ENCODE data around the gene CHRNA4.

Gene CHRNA4

GRCh38 chr20:63376283-63377250 lies 15.4 kb upstream of the CHRNA4 start:
- no peak for TF ChIP-seq CTCF (IDR thresholded peaks at IDR 0.05; ENCODE audit: insufficient read depth, missing control alignments)
- DNase-seq (ENCODE audit: insufficient read length, low spot score), result no peak
- FAIRE-seq, result no peak

- no peak for TF ChIP-seq CTCF (IDR thresholded peaks at IDR 0.05; ENCODE audit: insufficient read depth, missing control alignments)
- no peak for FAIRE-seq
- no peak for DNase-seq (ENCODE audit: insufficient read length, low spot score)
Observed at GRCh38 chr20:63375438-63375837, 14.3 kb upstream of the CHRNA4 start.

- DNase-seq (ENCODE audit: insufficient read length, low spot score) (no peak), FAIRE-seq (no peak)
- TF ChIP-seq CTCF (IDR thresholded peaks at IDR 0.05; ENCODE audit: insufficient read depth, missing control alignments), result no peak
Observed at GRCh38 chr20:63374504-63374903, 13.4 kb upstream of the CHRNA4 start.

- TF ChIP-seq CTCF (IDR thresholded peaks at IDR 0.05; ENCODE audit: insufficient read depth, missing control alignments), result no peak
- DNase-seq (ENCODE audit: insufficient read length, low spot score), result no peak
- no peak for FAIRE-seq
Observed at GRCh38 chr20:63373996-63374395, 12.8 kb upstream of the CHRNA4 start.

GRCh38 chr20:63372971-63373885 lies 12.1 kb upstream of the CHRNA4 start:
- DNase-seq (ENCODE audit: insufficient read length, low spot score) (no peak), FAIRE-seq (no peak)
- no peak for TF ChIP-seq CTCF (IDR thresholded peaks at IDR 0.05; ENCODE audit: insufficient read depth, missing control alignments)

GRCh38 chr20:63371291-63371865 lies 10.2 kb upstream of the CHRNA4 start:
- DNase-seq (ENCODE audit: insufficient read length, low spot score), result no peak
- no peak for TF ChIP-seq CTCF (IDR thresholded peaks at IDR 0.05; ENCODE audit: insufficient read depth, missing control alignments)
- no peak for FAIRE-seq
